ENCODE data around the gene MAOB. TPM values are rescaled to one million over a fixed set of nuclear protein-coding genes. Genes with fewer than 3 reads are reported as not detected.
A peak's percentile ranks its signal among the peaks of the same experiment; 100 is the strongest.

The MAOB gene
- total and polyA plus RNA-seq, 2 donors (not counting 1 experiment from before 2014, with no cell fraction given), result 3.8 to 4.6 TPM

DNA sequence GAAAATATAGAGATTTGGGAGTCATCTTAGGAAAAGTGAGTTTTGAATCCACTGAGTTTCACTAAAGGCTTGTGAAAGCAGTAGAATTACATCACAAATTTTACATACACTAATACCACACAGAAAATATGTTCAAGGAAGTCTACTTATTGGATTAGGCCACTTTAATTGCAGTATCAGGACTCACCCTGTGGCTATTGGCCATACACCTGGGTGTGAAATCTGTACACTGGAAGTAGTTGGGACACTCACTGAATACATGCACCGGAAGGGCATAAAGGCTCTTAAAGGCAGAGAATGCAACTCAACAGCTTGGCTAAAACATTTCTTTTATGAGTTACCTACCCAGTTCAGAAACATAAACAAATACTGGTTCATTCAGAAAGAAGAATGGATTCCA lies 19.8 kb downstream of the MAOB start:
- H3K36me3 ChIP-seq (ENCODE audit: control insufficient read depth, insufficient read depth, low read length), result no peaks in the 10 kb centered on the region
- TF ChIP-seq, protein P1, sequence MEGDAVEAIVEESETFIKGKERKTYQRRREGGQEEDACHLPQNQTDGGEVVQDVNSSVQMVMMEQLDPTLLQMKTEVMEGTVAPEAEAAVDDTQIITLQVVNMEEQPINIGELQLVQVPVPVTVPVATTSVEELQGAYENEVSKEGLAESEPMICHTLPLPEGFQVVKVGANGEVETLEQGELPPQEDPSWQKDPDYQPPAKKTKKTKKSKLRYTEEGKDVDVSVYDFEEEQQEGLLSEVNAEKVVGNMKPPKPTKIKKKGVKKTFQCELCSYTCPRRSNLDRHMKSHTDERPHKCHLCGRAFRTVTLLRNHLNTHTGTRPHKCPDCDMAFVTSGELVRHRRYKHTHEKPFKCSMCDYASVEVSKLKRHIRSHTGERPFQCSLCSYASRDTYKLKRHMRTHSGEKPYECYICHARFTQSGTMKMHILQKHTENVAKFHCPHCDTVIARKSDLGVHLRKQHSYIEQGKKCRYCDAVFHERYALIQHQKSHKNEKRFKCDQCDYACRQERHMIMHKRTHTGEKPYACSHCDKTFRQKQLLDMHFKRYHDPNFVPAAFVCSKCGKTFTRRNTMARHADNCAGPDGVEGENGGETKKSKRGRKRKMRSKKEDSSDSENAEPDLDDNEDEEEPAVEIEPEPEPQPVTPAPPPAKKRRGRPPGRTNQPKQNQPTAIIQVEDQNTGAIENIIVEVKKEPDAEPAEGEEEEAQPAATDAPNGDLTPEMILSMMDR (conservative IDR thresholded peaks at IDR 0.05 in 1 of 2, IDR thresholded peaks at IDR 0.05 in 1 of 2; ENCODE audit: low read depth in 1 of 2, low read length in 2 of 2), result no peak
- TF ChIP-seq EZH2 (IDR thresholded peaks at IDR 0.05; ENCODE audit: low read length, missing control alignments), result no peak

DNA sequence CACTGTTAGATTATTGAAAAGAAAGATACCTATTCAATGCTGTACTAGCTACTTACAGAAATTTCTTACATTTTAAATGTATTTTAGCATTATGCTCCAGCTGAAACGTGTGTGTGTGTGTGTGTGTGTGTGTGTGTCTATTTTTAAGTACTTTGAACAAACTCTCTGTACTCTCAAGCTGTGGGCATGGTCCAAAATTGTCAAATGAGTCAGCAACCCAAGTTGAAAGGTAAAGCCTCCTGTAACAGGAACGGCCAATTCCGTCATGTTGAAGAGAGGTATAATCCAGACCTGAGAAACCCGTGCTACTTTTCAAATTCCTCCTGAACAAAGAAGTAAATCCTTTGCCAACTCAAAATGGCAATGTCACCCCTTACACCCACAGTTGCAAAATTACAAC lies 20.5 kb downstream of the MAOB start:
- no peaks in the 10 kb centered on the region for H3K36me3 ChIP-seq (ENCODE audit: control insufficient read depth, insufficient read depth, low read length)
- H3K4me3 ChIP-seq (replicated peaks in 1 of 4; ENCODE audit: control extremely low read depth in 1 of 4, insufficient read depth in 1 of 4, low read depth in 3 of 4, low read length in 4 of 4), result no peak overlapping the region
- DNase-seq (ENCODE audit: low read depth in 2 of 2), result peak in 1 of 2 donors; percentile 60
- H3K27ac ChIP-seq (ENCODE audit: insufficient read depth, low read length), result no peak overlapping the region
- no peaks in the 10 kb centered on the region for H3K27me3 ChIP-seq (ENCODE audit: control insufficient read depth, insufficient read depth, low read length)
- no peaks in the 10 kb centered on the region for H3K9me3 ChIP-seq (ENCODE audit: control insufficient read depth, insufficient read depth, low read depth, low read length)
- TF ChIP-seq, protein P1 (conservative IDR thresholded peaks at IDR 0.05 in 1 of 2, IDR thresholded peaks at IDR 0.05 in 1 of 2; ENCODE audit: low read depth in 1 of 2, low read length in 2 of 2), result no peak
- TF ChIP-seq EZH2 (IDR thresholded peaks at IDR 0.05; ENCODE audit: low read length, missing control alignments), result no peak
- no peak overlapping the region for H3K4me2 ChIP-seq (ENCODE audit: extremely low read depth, insufficient read depth, low read length)
- no peak overlapping the region for H2AFZ ChIP-seq (ENCODE audit: low read length)
- no peak overlapping the region for H3K9ac ChIP-seq (ENCODE audit: insufficient read depth, low read length)
- no peaks in the 10 kb centered on the region for H3K4me1 ChIP-seq (ENCODE audit: control insufficient read depth, extremely low read depth, insufficient read depth, low read length)
- no peaks in the 10 kb centered on the region for H3K79me2 ChIP-seq (ENCODE audit: control insufficient read depth, insufficient read depth, low read length)
- H4K20me1 ChIP-seq (ENCODE audit: control insufficient read depth, extremely low read depth, insufficient read depth, low read length), result no peaks in the 10 kb centered on the region

More for the DNA sequence above, 19.8 kb downstream of the MAOB start:
- no peak overlapping the region for H3K9ac ChIP-seq (ENCODE audit: insufficient read depth, low read length)
- DNase-seq (ENCODE audit: low read depth in 2 of 2), result no peak
- no peaks in the 10 kb centered on the region for H3K79me2 ChIP-seq (ENCODE audit: control insufficient read depth, insufficient read depth, low read length)
- no peak overlapping the region for H2AFZ ChIP-seq (ENCODE audit: low read length)
- H4K20me1 ChIP-seq (ENCODE audit: control insufficient read depth, extremely low read depth, insufficient read depth, low read length), result no peaks in the 10 kb centered on the region
- no peaks in the 10 kb centered on the region for H3K9me3 ChIP-seq (ENCODE audit: control insufficient read depth, insufficient read depth, low read depth, low read length)
- H3K27me3 ChIP-seq (ENCODE audit: control insufficient read depth, insufficient read depth, low read length), result no peaks in the 10 kb centered on the region
- no peaks in the 10 kb centered on the region for H3K4me1 ChIP-seq (ENCODE audit: control insufficient read depth, extremely low read depth, insufficient read depth, low read length)
- no peak overlapping the region for H3K27ac ChIP-seq (ENCODE audit: insufficient read depth, low read length)
- no peak overlapping the region for H3K4me3 ChIP-seq (replicated peaks in 1 of 4; ENCODE audit: control extremely low read depth in 1 of 4, insufficient read depth in 1 of 4, low read depth in 3 of 4, low read length in 4 of 4)
- no peak overlapping the region for H3K4me2 ChIP-seq (ENCODE audit: extremely low read depth, insufficient read depth, low read length)

DNA sequence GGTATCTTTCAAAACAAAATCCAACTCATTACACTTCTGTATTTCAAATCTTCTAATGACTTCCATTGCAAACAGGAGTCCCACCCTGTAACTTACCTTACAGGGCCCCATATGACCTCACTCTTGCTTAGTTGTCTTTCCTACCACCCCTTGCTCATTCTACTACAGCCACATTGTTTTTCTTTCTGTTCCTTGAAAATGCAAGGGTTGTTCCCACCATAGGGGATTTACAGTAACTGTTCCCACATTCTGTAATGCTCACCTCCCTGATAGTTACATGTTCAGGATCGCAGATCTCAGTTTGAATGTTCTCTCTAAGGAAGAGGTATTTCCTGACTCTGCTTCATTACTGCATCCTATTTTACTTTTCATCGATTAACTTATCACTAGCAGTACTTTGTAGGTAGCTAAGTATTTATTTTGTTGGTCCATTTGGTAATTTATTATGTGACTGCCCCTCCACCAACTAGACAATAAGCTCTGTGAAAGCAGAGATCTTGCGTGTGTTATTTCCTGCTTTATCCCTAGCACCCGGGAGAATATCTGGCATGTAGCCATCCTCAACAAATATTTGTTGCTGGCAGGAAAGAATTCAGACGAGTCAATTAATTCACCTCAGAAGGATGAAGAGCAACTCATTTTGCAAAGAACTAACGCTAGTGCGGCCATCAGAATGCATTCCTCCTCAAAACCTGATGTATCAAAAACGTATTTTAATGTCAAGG lies 21.4 kb downstream of the MAOB start:
- TF ChIP-seq, protein P1 (conservative IDR thresholded peaks at IDR 0.05 in 1 of 2, IDR thresholded peaks at IDR 0.05 in 1 of 2; ENCODE audit: low read depth in 1 of 2, low read length in 2 of 2), result no peak
- no peak for TF ChIP-seq EZH2 (IDR thresholded peaks at IDR 0.05; ENCODE audit: low read length, missing control alignments)
- no peak overlapping the region for H3K4me2 ChIP-seq (ENCODE audit: extremely low read depth, insufficient read depth, low read length)

More for the DNA sequence above, 21.4 kb downstream of the MAOB start:
- Histone ChIP-seq H3K79me2 (ENCODE audit: control insufficient read depth, insufficient read depth, low read length) (no peaks in the 10 kb centered on the region), H4K20me1 (ENCODE audit: control insufficient read depth, extremely low read depth, insufficient read depth, low read length) (no peaks in the 10 kb centered on the region), H2AFZ (ENCODE audit: low read length) (no peak overlapping the region), H3K4me3 (replicated peaks in 1 of 4; ENCODE audit: control extremely low read depth in 1 of 4, insufficient read depth in 1 of 4, low read depth in 3 of 4, low read length in 4 of 4) (no peak overlapping the region), H3K9me3 (ENCODE audit: control insufficient read depth, insufficient read depth, low read depth, low read length) (no peaks in the 10 kb centered on the region), H3K27me3 (ENCODE audit: control insufficient read depth, insufficient read depth, low read length) (no peaks in the 10 kb centered on the region), H3K27ac (ENCODE audit: insufficient read depth, low read length) (no peak overlapping the region), H3K4me1 (ENCODE audit: control insufficient read depth, extremely low read depth, insufficient read depth, low read length) (no peaks in the 10 kb centered on the region), H3K36me3 (ENCODE audit: control insufficient read depth, insufficient read depth, low read length) (no peaks in the 10 kb centered on the region), H3K9ac (ENCODE audit: insufficient read depth, low read length) (no peak overlapping the region)
- peak; percentile 16 to 72 for DNase-seq (ENCODE audit: low read depth in 2 of 2)

Measured in fibroblast of lung (primary cell).